IMR-90 (cell line): Measurements from ENCODE around the gene PELI3. TPM values are rescaled to one million over a fixed set of nuclear protein-coding genes. Genes with fewer than 3 reads are reported as not detected.
A peak's percentile ranks its signal among the peaks of the same experiment; 100 is the strongest.

Source experiments
- ATAC-seq: fragments of 200-7000 bp; cut with Tn5 transposase; 2 replicates; pipeline ENCODE4 v1.9.1; 2020; ENCODE audit warnings: low read depth, mild to moderate bottlenecking, moderate library complexity
- BruUV-seq: library from RNA; stranded (reverse); fragments of 400-500 nt; replicated peaks from 2 replicates; lab custom pipeline; 2021; lab: Mats Ljungman, UMichigan
- CTCF ChIA-PET: fragments of 300-600 bp; formaldehyde crosslinking; extraction: SDS; loops from one replicate; lab custom pipeline; 2021; ENCODE audit warnings: antibody characterized with exemption; lab: Yijun Ruan, JAX
- POLR2A ChIA-PET: fragments of 300-600 bp; sonication (Branson Sonifier 250); formaldehyde crosslinking; loops from one replicate; lab custom pipeline; 2022; ENCODE audit warnings: antibody characterized with exemption; ENCODE audit not compliant: unreplicated experiment; lab: Charles Lee
- DNase-seq: peaks from one replicate; pipeline ENCODE4 v3.0.0; 2013
- H2AFZ ChIP-seq: replicated peaks from 2 replicates; pipeline ENCODE3; 2013; ENCODE audit warnings: low read length, mild to moderate bottlenecking; ENCODE audit not compliant: poor library complexity
- H2AK5ac ChIP-seq: 2 replicates; pipeline ENCODE4 v1.6.1; 2013; ENCODE audit warnings: low read depth, low read length, inconsistent platforms
- H2AK9ac ChIP-seq: replicated peaks from 2 replicates; pipeline ENCODE3; 2013; ENCODE audit warnings: mild to moderate bottlenecking, low read depth, low read length, moderate library complexity; ENCODE audit not compliant: poor library complexity
- H2BK120ac ChIP-seq: 2 replicates; pipeline ENCODE4 v1.6.1; 2013; ENCODE audit warnings: low read depth, low read length, inconsistent platforms
- H2BK15ac ChIP-seq: 3 replicates; pipeline ENCODE4 v1.6.1; 2013; ENCODE audit warnings: low read depth, low read length, inconsistent platforms
- H2BK20ac ChIP-seq: 2 replicates; pipeline ENCODE4 v1.6.1; 2013; ENCODE audit warnings: low read depth, mild to moderate bottlenecking, inconsistent platforms, low read length, moderate library complexity
- H2BK5ac ChIP-seq: 2 replicates; pipeline ENCODE4 v1.6.1; 2013; ENCODE audit warnings: mild to moderate bottlenecking, low read depth, low read length, inconsistent platforms; ENCODE audit not compliant: poor library complexity, severe bottlenecking
- H3K14ac ChIP-seq: replicated peaks from 2 replicates; pipeline ENCODE4 v1.6.1; 2013; ENCODE audit warnings: low read depth, low read length, inconsistent platforms
- H3K18ac ChIP-seq: 2 replicates; pipeline ENCODE4 v1.6.1; 2013; ENCODE audit warnings: low read depth, low read length, control low read depth
- H3K23ac ChIP-seq: 2 replicates; pipeline ENCODE4 v1.6.1; 2013; ENCODE audit warnings: low read depth, low read length, inconsistent platforms
- H3K27ac ChIP-seq: 2 replicates; pipeline ENCODE4 v1.5.1; 2013; ENCODE audit warnings: mild to moderate bottlenecking, control low read depth, low read length; ENCODE audit not compliant: insufficient read depth
- H3K27me3 ChIP-seq: 2 replicates; pipeline ENCODE4 v1.6.1; 2013; ENCODE audit warnings: low read length; ENCODE audit not compliant: control insufficient read depth, insufficient read depth
- H3K36me3 ChIP-seq: 2 replicates; pipeline ENCODE4 v1.6.1; 2013; ENCODE audit warnings: low read length, mixed read lengths; ENCODE audit not compliant: control insufficient read depth, insufficient read depth
- H3K4ac ChIP-seq: 2 replicates; pipeline ENCODE4 v1.6.1; 2013; ENCODE audit warnings: low read depth, low read length, inconsistent platforms
- H3K4me1 ChIP-seq: 2 replicates; pipeline ENCODE4 v1.6.1; 2013; ENCODE audit warnings: low read length, mixed read lengths; ENCODE audit not compliant: control insufficient read depth, insufficient read depth
- H3K4me2 ChIP-seq: 2 replicates; pipeline ENCODE4 v1.6.1; 2013; ENCODE audit warnings: low read depth, mild to moderate bottlenecking, control low read depth, low read length, moderate library complexity
- H3K4me3 ChIP-seq: 2 replicates; pipeline ENCODE4 v1.5.1; 2013; ENCODE audit warnings: low read depth, mild to moderate bottlenecking, control low read depth, low read length, moderate library complexity; ENCODE audit not compliant: insufficient read depth
- H3K56ac ChIP-seq: 2 replicates; pipeline ENCODE4 v1.6.1; 2013; ENCODE audit warnings: low read length, inconsistent platforms; ENCODE audit not compliant: insufficient read depth; ENCODE audit errors: extremely low read depth
- H3K79me1 ChIP-seq, 2 experiments: 2 replicates each; pipeline ENCODE4 v1.6.1; 2013; ENCODE audit warnings: low read length in 2 of 2, inconsistent platforms in 1 of 2, low read depth in 1 of 2
- H3K9ac ChIP-seq: 2 replicates; pipeline ENCODE4 v1.6.1; 2013; ENCODE audit warnings: low read depth, low read length, control low read depth
- H3K9me1 ChIP-seq: 2 replicates; pipeline ENCODE4 v1.6.1; 2013; ENCODE audit warnings: low read length, inconsistent platforms; ENCODE audit not compliant: insufficient read depth
- H3K9me3 ChIP-seq: 2 replicates; pipeline ENCODE4 v1.6.1; 2013; ENCODE audit warnings: low read length; ENCODE audit not compliant: control insufficient read depth, insufficient read depth
- H4K20me1 ChIP-seq: 2 replicates; pipeline ENCODE4 v1.6.1; 2013; ENCODE audit warnings: low read length, inconsistent platforms; ENCODE audit not compliant: insufficient read depth
- H4K5ac ChIP-seq: 2 replicates; pipeline ENCODE4 v1.6.1; 2013; ENCODE audit warnings: mild to moderate bottlenecking, low read depth, low read length, control low read depth
- H4K8ac ChIP-seq, 2 experiments: 2 replicates each; pipeline ENCODE4 v1.6.1; 2013; ENCODE audit warnings: low read depth in 2 of 2, low read length in 2 of 2, control low read depth in 1 of 2, inconsistent platforms in 1 of 2
- H4K91ac ChIP-seq: 2 replicates; pipeline ENCODE4 v1.6.1; 2013; ENCODE audit warnings: low read depth, low read length, inconsistent platforms; ENCODE audit not compliant: insufficient read depth
- BHLHE40 ChIP-seq: fragments of 150-350 bp; IDR thresholded peaks from 2 replicates; pipeline ENCODE4 v1.6.1; 2016; ENCODE audit warnings: mild to moderate bottlenecking, low read depth, low read length
- CEBPB ChIP-seq: IDR thresholded peaks from 2 replicates; pipeline ENCODE4 v1.6.1; 2012; ENCODE audit warnings: low read depth, low read length, improper control_type of control experiment
- CHD1 ChIP-seq: IDR thresholded peaks from 2 replicates; pipeline ENCODE4 v1.6.1; 2012; ENCODE audit warnings: low read depth, low read length, improper control_type of control experiment
- CTCF ChIP-seq: conservative IDR thresholded peaks from 2 replicates; pipeline ENCODE4 v1.5.1; 2012; ENCODE audit warnings: mild to moderate bottlenecking, low read depth, low read length, improper control_type of control experiment
- MAFK ChIP-seq: IDR thresholded peaks from 2 replicates; pipeline ENCODE4 v1.6.1; 2012; ENCODE audit warnings: low read depth, low read length, improper control_type of control experiment
- RFX5 ChIP-seq: IDR thresholded peaks from 2 replicates; pipeline ENCODE4 v1.8.0; 2012; ENCODE audit warnings: low read depth, mild to moderate bottlenecking, low read length, moderate library complexity
- USF2 ChIP-seq: fragments of 150-350 bp; IDR thresholded peaks from 2 replicates; pipeline ENCODE4 v1.6.1; 2017; ENCODE audit warnings: mild to moderate bottlenecking, antibody characterized with exemption, low read length, low read depth
- WGBS, 2 experiments: methylation state at CpG; one replicate each; pipeline versions ENCODE4 v1.1.5 to v1.1.7; 2013; ENCODE audit warnings: missing lambda C conversion rate in 2 of 2; ENCODE audit not compliant: insufficient read length in 1 of 2; ENCODE audit errors: extremely low coverage in 2 of 2; 5-methylcytosine and 5-hydroxymethylcytosine counted together
- dilution Hi-C: fragments of 300-500 bp; cut with HindIII; formaldehyde crosslinking; loops from one replicate; pipeline ENCODE4 v1.14.3; 2018; ENCODE audit warnings: low sequenced_read_pairs; ENCODE audit not compliant: unreplicated experiment
- in situ Hi-C: fragments of 300-500 bp; cut with MboI; formaldehyde crosslinking; loops from 3 replicates; pipeline ENCODE4 v1.14.3; 2019; ENCODE audit warnings: low sequenced_read_pairs, inconsistent platforms, mixed read lengths
- intact Hi-C: fragments of 100-400 bp; cut with micrococcal nuclease; formaldehyde crosslinking; loops from 2 replicates; pipeline ENCODE4 v1.10.0; 2022
- polyA plus RNA-seq, 3 experiments: library from polyadenylated mRNA; depleted of rRNA; stranded (reverse); fragments of >200 nt; gene quantifications; 2 replicates each; pipeline ENCODE4 v1.2.3, GENCODE V29; 2012; ENCODE audit warnings: low replicate concordance in 1 of 3
- total RNA-seq: library from RNA; depleted of rRNA; stranded (reverse); fragments of >200 nt; gene quantifications from 2 replicates; pipeline ENCODE4 v1.2.3, GENCODE V29; 2012

Gene PELI3
- total and polyA plus RNA-seq, 2 of the 4 experiments (the other 2 are of a cell fraction), result 5.0 to 6.3 TPM

- H4K5ac ChIP-seq, result peak overlapping the region; percentile 57
- no peak overlapping the region for H2BK120ac ChIP-seq
- peaks cover 9% of the 10 kb centered on the region; the same call in 1 of the 2 replicates for H3K9me1 ChIP-seq
- no peak overlapping the region for H3K18ac ChIP-seq
- no peaks in the 10 kb centered on the region for H3K9me3 ChIP-seq
- H2AK5ac ChIP-seq, result peak overlapping the region; percentile 70; the same call in 1 of the 2 replicates
- peak overlapping the region; percentile 76; the same call in 1 of the 2 replicates for H3K14ac ChIP-seq
- dilution Hi-C loops, result no loop called here
- 0 out of 2 replicates have a peak overlapping the region, but pooled peaks have one; percentile 35 for H3K56ac ChIP-seq
- no TSS peak for BruUV-seq
- peak overlapping the region; percentile 91 for H2AK9ac ChIP-seq
- peak overlapping the region; percentile 68 for H3K9ac ChIP-seq
- H4K91ac ChIP-seq, result peak overlapping the region; percentile 16; the same call in 1 of the 2 replicates
- H3K36me3 ChIP-seq, result peaks cover 14% of the 10 kb centered on the region
- TF ChIP-seq RFX5 (no peak), USF2 (no peak), CEBPB (no peak), CHD1 (no peak), BHLHE40 (no peak), MAFK (no peak), CTCF (no peak)
- POLR2A ChIA-PET, result no interaction called here
- no peak overlapping the region for H2BK15ac ChIP-seq
- no peak overlapping the region for H2BK20ac ChIP-seq
- no peak overlapping the region for H2BK5ac ChIP-seq
- H3K4me1 ChIP-seq, result no peaks in the 10 kb centered on the region
- H3K4me2 ChIP-seq, result peak overlapping the region; percentile 83
- no CpG with 5 or more reads among the region's 5 CpGs for WGBS, 2 experiments
- H4K20me1 ChIP-seq, result no peaks in the 10 kb centered on the region
- in situ Hi-C loops, result no loop called here
- H3K27ac ChIP-seq, result peak overlapping the region; percentile 10
- intact Hi-C loops, result loop anchor here (1.0 kb wide), 1 partner anchor 103 kb away; no protein-coding TSS in a partner anchor
- H3K79me1 ChIP-seq, result peaks cover 13 to 24% of the 10 kb centered on the region in 2 experiments
- H2AFZ ChIP-seq, result peak overlapping the region; percentile 86
- peak overlapping the region; percentile 85 to 87 for H4K8ac ChIP-seq
- ATAC-seq (no peak), DNase-seq (no peak)
- H3K4me3 ChIP-seq, result peak overlapping the region; percentile 91
- CTCF ChIA-PET, result interaction anchor here (0.8 kb wide), 1 partner anchor 12 kb away, joined by 3 read pairs; no protein-coding TSS in a partner anchor
- peak overlapping the region; percentile 74; the same call in 1 of the 2 replicates for H3K4ac ChIP-seq
- H3K27me3 ChIP-seq, result no peaks in the 10 kb centered on the region
- peak overlapping the region; percentile 87 for H3K23ac ChIP-seq
Observed at GRCh38 chr11:66510990-66511339, 44.3 kb downstream of the PELI3 start.
